ENCODE data around the gene MSANTD2. TPM values are rescaled to one million over a fixed set of nuclear protein-coding genes. Genes with fewer than 3 reads are reported as not detected.

Gene MSANTD2
- total RNA-seq, 1 donor from 2014 or later: 3.8 TPM

DNA sequence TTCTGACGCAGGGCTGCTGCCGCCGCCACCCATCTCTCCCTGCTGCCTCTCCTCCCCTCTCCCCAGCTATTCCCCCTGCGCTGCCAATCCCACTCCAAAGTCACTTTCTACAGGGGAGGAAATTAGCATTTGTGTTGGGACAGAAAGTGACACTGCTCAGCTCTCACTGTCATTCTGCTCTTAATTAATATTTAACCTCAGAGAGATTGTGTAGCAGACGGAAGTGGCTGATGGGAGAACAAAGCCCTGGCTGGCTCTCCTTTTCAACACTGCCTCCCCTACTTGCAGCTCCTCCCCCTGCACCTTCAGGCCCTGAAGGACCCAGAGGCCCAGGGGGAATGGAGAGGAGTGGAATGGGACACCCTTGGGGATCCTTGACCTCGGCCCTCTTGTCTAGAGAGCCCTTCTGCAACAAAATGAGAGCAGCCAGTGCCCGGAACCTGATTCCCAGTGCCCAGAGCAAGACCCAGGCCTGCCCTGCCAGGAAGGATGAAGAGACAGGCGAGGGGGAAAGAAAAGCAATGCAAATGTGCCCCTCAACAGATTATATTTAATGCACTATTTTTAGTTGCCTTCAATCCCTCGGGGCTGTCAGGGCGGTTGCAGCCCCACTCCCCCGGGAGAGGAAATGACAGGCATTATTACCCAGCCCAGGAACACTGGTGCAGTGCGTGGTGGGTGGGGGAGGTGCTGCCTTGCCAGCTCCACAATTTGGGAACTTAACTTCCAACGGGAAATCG lies 75.1 kb downstream of the MSANTD2 start:
- intact Hi-C loops (cut with DNase I): no loop called here
- DNase-seq (ENCODE audit: missing footprints) (no peak), ATAC-seq (no peak)

GRCh38 chr11:124722176-124722575 lies 78.0 kb downstream of the MSANTD2 start:
- no peak for ATAC-seq
- intact Hi-C loops (cut with DNase I): no loop called here
- no peak for DNase-seq (ENCODE audit: missing footprints)

- no peak for DNase-seq (ENCODE audit: missing footprints)
- intact Hi-C loops (cut with DNase I): loop anchor here (5.0 kb wide), 1 partner anchor 42 kb away; no protein-coding TSS in a partner anchor
- no peak for ATAC-seq
Observed at GRCh38 chr11:124719534-124719933, 80.7 kb downstream of the MSANTD2 start.

GRCh38 chr11:124718801-124719200 lies 81.4 kb downstream of the MSANTD2 start:
- intact Hi-C loops (cut with DNase I): loop anchor here (5.0 kb wide), 1 partner anchor 42 kb away; no protein-coding TSS in a partner anchor
- no peak for ATAC-seq

DNA sequence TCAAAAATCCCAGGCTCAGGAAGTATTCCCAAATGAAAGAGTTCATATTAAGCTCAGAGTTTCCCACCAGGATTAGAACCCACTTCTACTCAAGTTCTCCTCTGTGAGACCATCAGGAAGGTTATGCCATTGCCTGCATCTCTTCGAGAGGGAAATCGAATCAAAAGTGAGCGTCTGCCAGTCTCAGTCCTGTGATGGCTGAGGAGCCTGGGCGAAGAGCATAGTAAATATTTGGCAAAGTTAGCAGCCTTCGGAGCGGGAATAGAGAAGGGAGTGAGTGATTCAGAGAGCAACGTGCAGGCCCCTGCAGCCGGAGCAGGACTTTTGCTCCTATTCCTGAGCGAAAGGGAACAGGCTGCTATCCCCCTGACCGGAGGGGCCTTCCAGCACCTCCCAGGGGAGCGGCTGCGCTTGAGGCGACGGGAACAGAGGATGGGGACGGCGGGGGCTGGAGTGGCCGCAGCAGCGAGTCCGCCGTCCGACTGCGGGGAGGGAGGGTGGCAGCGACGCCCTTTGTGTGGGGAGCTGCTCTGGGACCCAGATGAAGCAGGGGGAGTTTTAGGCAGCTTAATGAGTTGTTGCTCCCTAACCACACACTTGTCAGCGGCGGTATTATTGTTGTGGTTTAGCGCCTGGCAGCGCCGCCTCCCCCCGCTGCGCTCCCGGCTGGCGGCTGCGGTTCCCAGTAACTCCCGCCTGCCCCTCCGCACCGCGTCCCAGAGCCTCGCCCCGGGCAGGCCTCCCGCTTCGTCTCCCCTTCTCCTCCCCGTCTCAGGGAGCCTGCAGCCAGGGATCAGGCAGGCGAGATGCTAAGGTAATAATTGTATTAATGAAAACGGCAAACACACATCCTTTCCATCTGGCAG lies 82.2 kb downstream of the MSANTD2 start:
- intact Hi-C loops (cut with DNase I): loop anchor here (5.0 kb wide), 1 partner anchor 41 kb away; no protein-coding TSS in a partner anchor

More at GRCh38 chr11:124718801-124719200, 81.4 kb downstream of the MSANTD2 start:
- no peak for DNase-seq (ENCODE audit: missing footprints)

GRCh38 chr11:124717421-124717785 lies 82.8 kb downstream of the MSANTD2 start:
- ATAC-seq: peak; percentile 37
- intact Hi-C loops (cut with DNase I): loop anchor here (5.0 kb wide), 1 partner anchor 40 kb away; no protein-coding TSS in a partner anchor
- DNase-seq (ENCODE audit: missing footprints): no peak

More for the DNA sequence above, 82.2 kb downstream of the MSANTD2 start:
- ATAC-seq: peak; percentile 57
- no peak for DNase-seq (ENCODE audit: missing footprints)

- ATAC-seq (no peak), DNase-seq (ENCODE audit: missing footprints) (no peak)
- intact Hi-C loops (cut with DNase I): loop anchor here (5.0 kb wide), 1 partner anchor 39 kb away; no protein-coding TSS in a partner anchor
Observed at GRCh38 chr11:124716591-124716990, 83.6 kb downstream of the MSANTD2 start.

Other genes starting within 250 kb of the MSANTD2 start
- gene OR8A1, start 230.4 kb downstream of the MSANTD2 start, total RNA-seq: not detected
- gene PANX3, start 189.0 kb downstream of the MSANTD2 start, total RNA-seq: not detected
- gene TBRG1, start 177.5 kb downstream of the MSANTD2 start, total RNA-seq: 21.0 TPM
- gene SIAE, start 126.7 kb downstream of the MSANTD2 start, total RNA-seq: 83.1 TPM
- gene SPA17, start 126.5 kb downstream of the MSANTD2 start, total RNA-seq: 2.6 TPM
- 6.4 TPM for gene NRGN, start 60.5 kb downstream of the MSANTD2 start, total RNA-seq
- gene VSIG2, start 48.2 kb downstream of the MSANTD2 start, total RNA-seq: 0.70 TPM
- 43.1 TPM for gene ESAM, start 38.1 kb downstream of the MSANTD2 start, total RNA-seq
- 4.6 TPM for gene ROBO3, start 65.0 kb upstream of the MSANTD2 start, total RNA-seq
- 27.6 TPM for gene ROBO4, start 97.5 kb upstream of the MSANTD2 start, total RNA-seq
- not detected for gene HEPN1, start 118.8 kb upstream of the MSANTD2 start, total RNA-seq
- 0.41 TPM for gene HEPACAM, start 135.6 kb upstream of the MSANTD2 start, total RNA-seq
- 0.38 TPM for gene CCDC15, start 153.8 kb upstream of the MSANTD2 start, total RNA-seq

Data from Right ventricle myocardium inferior (tissue), 1 donor.